ENCODE measurements around the gene CCDC81.
"Not testable (repeated sequence)": the region's sequence is repeated elsewhere in the genome, so short reads cannot be mapped to it uniquely, and the experiment has no call there.

CCDC81 gene

GRCh38 chr11:86374586-86374985 lies at the start of gene CCDC81:
TSS of gene CCDC81 (plus strand) at chr11:86374887. CDS start at chr11:86375164, 277 bp downstream.
- DNase-seq (ENCODE audit: low read depth) = peak; percentile 43

DNA sequence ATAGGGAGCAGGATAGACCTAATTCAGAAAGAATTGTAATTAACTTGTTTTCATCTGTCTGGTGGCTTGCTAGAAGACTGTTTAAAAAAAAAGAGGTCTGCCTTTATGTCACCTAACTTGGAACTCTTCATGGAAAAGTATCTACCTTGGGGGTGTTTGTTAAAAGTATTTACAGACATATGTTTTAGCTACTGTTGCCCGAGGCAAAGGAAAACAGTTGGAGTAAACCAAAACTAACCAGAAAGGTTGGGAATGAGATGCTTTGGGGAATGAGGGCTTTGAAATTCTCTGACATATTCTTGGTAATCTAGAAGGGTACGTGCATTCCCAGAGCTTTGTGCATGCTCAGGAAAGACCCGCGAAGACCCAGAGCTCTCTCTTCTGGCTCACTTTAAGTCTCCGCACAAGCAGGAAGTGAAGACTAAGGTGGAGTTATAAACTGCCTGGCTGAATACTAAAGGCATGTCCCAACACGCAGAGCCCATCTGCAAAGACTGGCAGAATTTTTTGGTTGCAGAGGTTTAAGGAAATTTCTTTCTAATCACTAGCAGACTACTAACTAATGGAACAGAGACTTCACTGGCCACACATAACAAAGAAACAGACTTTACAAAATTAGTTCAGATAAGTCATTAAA lies 39.4 kb upstream of the CCDC81 start:
- no peak for DNase-seq (ENCODE audit: low read depth)

- no peak for DNase-seq (ENCODE audit: low read depth)
Measured at GRCh38 chr11:86337227-86337626, 37.5 kb upstream of the CCDC81 start.

DNA sequence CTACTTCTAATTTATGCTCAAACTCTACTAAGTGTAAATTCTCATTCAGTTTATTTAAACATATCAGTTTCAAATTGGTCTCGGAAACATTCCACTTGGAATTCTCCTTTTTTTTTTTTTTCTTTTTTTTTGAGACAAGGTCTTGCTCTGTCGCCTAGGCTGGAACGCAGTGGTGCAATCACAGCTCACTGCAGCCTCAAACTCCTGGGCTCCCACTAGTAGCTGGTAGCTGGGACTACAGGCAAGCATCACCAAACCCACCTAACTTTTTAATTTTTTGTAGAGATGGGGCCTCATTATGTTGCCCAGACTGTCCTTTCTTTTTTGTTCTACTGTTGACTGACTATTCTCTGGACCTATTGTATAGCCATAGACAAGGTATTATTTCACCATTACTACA lies 33.3 kb upstream of the CCDC81 start:
- no peak for DNase-seq (ENCODE audit: low read depth)

DNA sequence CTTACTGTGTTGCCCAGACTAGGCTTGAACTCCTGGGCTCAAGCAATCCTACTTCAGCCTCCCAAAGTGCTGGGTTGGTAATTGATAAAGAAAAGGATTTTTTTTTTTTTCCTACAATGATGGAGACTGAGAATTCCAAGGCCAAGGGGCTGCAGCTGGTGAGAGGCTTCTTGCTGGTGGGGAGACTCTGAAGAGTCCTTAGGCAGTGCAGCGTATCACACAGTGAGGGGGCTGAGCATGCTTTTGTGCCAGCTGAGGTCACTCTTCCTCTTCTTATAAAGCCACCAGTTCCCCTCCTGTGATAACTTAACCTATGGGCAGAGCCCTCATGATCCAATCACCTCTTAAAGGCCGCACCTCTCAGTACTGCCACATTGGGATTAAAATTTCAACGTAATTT lies 28.2 kb upstream of the CCDC81 start:
- DNase-seq (ENCODE audit: low read depth) = no peak

GRCh38 chr11:86355256-86355655 lies 19.4 kb upstream of the CCDC81 start:
- DNase-seq (ENCODE audit: low read depth) = no peak

- not testable (repeated sequence) for DNase-seq (ENCODE audit: low read depth)
Measured at GRCh38 chr11:86357412-86357811, 17.3 kb upstream of the CCDC81 start.

DNA sequence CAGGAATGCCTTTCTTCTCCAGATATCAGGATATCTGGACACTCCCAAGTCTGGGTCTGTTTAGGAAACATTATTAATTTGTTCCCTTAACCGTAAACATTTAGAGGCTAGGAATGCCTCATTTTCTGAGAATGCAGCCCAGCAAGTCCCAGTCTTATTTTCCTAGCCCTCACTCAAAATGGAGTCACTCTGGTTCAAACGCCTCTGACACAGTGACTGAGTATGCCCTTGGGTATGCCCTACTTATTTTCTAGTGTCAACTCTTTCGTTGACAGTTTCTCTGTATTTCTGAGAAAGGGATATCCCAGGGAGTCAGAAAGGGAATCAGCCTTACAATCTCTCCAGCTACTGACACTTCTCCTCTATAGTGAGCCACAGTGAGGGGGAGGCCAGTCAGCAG lies 16.0 kb upstream of the CCDC81 start:
- DNase-seq (ENCODE audit: low read depth) = no peak

DNA sequence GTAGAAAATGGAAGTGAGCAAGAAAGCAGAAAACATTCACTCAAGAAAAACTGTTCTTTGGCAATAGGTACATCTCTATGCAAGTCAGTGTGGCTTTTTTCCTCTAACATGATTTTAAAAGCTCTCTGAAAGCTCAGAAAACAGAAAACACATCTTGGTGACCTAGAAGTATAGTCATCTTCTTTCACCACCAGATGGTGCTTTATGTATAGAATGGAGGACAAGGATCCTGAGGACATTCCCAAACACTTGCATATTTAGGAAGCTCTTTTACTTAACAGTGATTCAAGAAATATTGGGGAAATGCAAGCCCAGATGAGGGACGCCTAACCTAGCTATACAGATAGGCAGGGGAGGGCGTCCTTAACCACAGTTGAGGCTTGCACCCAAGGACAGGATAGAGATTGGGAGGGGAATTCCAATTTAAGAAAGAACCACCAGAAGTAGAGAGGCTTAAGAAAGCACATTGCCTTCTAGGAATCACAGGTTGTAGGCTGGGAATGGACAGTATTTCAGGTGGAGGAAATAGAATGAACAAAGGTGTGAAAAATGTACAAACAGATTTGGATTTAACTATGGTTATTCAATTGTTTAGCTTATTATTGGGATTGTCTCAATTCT lies 13.8 kb upstream of the CCDC81 start:
- DNase-seq (ENCODE audit: low read depth) = peak; percentile 57

- DNase-seq (ENCODE audit: low read depth) = no peak
Measured at GRCh38 chr11:86363424-86363823, 11.3 kb upstream of the CCDC81 start.

- DNase-seq (ENCODE audit: low read depth) = no peak
Measured at GRCh38 chr11:86365546-86365945, 9.1 kb upstream of the CCDC81 start.

DNA sequence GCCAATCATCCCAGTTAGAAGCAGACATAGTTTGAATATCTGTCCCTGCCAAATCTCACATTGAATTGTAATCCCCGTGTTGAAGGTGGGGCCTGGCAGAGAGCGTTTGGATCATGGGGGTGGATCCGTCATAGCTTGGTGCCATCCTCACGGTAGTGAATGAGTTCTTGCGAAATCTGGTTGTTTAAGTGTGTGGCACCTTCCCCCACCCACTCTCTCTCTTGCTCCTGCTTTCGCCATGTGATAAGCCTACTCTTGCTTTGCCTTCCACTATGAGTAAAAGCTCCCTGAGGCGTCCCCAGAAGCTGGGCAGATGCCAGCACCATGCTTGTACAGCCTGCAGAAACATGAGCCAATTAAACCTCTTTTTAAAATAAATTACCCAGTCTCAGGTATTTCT lies 5.0 kb upstream of the CCDC81 start:
- no peak for DNase-seq (ENCODE audit: low read depth)

GRCh38 chr11:86370171-86370570 lies 4.5 kb upstream of the CCDC81 start:
- DNase-seq (ENCODE audit: low read depth) = no peak

DNA sequence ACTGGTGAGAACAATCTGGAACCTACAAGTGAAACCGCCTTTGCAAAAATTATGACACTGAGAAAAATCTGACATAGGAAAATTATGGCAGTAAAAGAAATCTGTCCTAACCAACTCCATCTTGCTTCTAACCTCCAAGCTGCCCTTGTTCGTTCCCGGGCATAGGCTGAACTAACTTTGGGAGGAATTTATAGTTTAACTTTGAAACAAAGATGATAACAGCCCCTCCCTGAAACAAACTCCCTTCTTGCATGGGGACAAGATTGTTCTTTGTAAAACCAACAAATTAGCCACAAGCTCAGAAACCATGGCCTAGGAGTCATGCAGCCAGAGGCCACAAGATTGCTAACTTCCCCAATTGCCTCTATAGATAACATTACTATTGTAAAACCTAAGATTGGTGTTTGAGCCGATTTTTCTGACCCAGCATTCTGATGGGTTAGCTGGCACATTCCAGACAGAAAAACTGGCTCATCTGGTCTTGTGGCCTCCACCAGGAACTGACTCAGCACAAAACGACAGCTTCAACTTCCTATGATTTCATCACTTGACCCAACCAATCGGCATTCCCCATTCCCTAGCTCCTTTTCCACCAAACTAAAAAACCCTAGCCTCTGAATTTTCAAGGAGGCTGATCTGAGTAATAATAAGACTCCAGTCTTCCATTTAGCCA lies 3.6 kb upstream of the CCDC81 start:
- DNase-seq (ENCODE audit: low read depth) = peak; percentile 94

DNA sequence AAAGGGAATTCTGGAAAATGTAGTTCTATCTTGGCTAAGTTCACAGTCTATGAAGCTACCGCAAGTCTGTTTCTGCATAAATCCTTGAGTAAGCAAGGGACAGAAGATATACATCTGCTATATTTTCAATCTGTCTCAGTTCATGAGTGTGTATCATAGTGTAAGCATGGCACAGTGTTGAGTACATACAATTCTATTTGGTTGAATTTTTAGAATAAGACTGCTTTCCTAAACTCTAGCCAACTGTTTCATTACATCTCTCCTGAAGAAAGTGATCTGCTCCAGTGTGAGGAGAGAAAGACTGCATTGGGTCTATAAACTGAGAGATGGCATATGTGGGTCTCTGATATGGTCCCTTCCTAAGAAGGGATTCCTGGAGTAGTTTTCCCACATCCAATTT lies 2.6 kb upstream of the CCDC81 start:
- no peak for DNase-seq (ENCODE audit: low read depth)

GRCh38 chr11:86372586-86372985 lies 2.1 kb upstream of the CCDC81 start:
- no peak for DNase-seq (ENCODE audit: low read depth)

- DNase-seq (ENCODE audit: low read depth) = no peak
Measured at GRCh38 chr11:86374069-86374468, 618 bp upstream of the CCDC81 start.

GRCh38 chr11:86377972-86378371 lies 3.3 kb downstream of the CCDC81 start:
- no peak for DNase-seq (ENCODE audit: low read depth)

DNA sequence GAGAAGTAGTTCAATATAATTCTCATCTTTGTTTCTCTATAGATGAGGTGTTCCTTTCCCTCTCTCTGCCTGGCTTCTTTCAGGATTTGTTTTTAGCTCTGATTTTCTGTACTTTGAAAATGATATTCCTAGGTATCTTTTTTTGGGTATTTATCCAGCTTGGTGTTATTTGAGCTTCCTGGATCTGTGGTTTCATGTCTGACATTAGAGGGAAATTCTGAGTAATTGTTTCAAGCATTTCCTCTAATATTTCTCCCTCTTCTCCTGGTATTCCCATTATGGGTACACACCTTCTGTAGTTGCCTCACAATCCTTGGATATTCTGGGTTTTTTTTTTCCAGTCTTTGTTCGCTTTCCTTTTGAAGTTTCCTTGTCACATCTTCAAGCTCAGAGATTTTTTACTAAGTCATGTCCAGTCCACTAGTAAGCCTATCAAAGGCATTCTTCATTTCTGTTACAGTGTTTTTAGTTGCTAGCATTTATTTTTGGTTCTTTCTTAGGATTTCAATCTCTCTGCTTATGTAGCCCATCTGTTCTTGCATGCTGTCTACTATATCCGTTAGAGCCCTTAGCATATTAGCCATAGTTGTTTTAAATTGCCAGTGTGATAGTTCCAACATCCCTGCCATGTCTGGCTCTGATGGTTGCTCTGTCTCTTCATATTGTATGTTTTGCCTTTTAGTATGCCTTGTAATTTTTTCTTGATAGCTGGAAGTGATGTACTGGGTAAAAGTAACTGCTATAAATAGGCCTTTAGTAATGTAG lies 5.8 kb downstream of the CCDC81 start:
- no peak for DNase-seq (ENCODE audit: low read depth)

GRCh38 chr11:86383041-86383955 lies 8.6 kb downstream of the CCDC81 start:
- no peak for DNase-seq (ENCODE audit: low read depth)

- DNase-seq (ENCODE audit: low read depth) = no peak
Measured at GRCh38 chr11:86386283-86386682, 11.6 kb downstream of the CCDC81 start.

GRCh38 chr11:86386746-86387145 lies 12.1 kb downstream of the CCDC81 start:
- no peak for DNase-seq (ENCODE audit: low read depth)

Data from iris pigment epithelial cell (primary cell).